ENCODE data around the gene NKAPD1. TPM values are rescaled to one million over a fixed set of nuclear protein-coding genes. Genes with fewer than 3 reads are reported as not detected.
"Not testable (repeated sequence)": the region's sequence is repeated elsewhere in the genome, so short reads cannot be mapped to it uniquely, and the experiment has no call there.

NKAPD1 gene
- total RNA-seq, 1 donor from 2014 or later: 17.0 TPM

DNA sequence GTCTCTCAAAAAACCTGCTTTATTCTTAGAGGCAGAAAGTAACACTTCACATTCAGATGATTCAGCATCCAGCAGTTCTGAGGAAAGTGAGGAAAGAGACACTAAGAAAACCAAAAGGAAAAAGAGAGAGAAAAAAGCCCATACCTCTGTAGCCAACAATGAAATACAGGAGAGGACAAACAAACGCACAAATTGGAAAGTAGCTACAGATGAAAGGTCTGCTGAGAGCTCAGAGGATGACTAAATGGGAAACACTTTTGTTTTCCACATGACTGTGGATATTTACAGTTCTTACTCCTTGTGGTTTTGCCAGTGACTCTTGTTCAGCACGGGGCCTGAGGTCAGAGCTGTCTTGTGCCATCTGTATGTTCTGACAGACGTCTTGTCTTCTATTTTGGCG, 8.6 kb downstream of the NKAPD1 start:
- no peak for DNase-seq (ENCODE audit: low read depth)
- TF ChIP-seq, protein P1, sequence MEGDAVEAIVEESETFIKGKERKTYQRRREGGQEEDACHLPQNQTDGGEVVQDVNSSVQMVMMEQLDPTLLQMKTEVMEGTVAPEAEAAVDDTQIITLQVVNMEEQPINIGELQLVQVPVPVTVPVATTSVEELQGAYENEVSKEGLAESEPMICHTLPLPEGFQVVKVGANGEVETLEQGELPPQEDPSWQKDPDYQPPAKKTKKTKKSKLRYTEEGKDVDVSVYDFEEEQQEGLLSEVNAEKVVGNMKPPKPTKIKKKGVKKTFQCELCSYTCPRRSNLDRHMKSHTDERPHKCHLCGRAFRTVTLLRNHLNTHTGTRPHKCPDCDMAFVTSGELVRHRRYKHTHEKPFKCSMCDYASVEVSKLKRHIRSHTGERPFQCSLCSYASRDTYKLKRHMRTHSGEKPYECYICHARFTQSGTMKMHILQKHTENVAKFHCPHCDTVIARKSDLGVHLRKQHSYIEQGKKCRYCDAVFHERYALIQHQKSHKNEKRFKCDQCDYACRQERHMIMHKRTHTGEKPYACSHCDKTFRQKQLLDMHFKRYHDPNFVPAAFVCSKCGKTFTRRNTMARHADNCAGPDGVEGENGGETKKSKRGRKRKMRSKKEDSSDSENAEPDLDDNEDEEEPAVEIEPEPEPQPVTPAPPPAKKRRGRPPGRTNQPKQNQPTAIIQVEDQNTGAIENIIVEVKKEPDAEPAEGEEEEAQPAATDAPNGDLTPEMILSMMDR (IDR thresholded peaks at IDR 0.05; ENCODE audit: insufficient read depth, low read length, poor library complexity, severe bottlenecking): no peak
- Histone ChIP-seq H3K36me3 (ENCODE audit: control insufficient read depth, insufficient read depth, low read length) (no peaks in the 10 kb centered on the region), H3K27me3 (ENCODE audit: control insufficient read depth, insufficient read depth, low read length) (no peaks in the 10 kb centered on the region), H3K4me3 (ENCODE audit: low read depth, low read length) (no peak overlapping the region)

DNA sequence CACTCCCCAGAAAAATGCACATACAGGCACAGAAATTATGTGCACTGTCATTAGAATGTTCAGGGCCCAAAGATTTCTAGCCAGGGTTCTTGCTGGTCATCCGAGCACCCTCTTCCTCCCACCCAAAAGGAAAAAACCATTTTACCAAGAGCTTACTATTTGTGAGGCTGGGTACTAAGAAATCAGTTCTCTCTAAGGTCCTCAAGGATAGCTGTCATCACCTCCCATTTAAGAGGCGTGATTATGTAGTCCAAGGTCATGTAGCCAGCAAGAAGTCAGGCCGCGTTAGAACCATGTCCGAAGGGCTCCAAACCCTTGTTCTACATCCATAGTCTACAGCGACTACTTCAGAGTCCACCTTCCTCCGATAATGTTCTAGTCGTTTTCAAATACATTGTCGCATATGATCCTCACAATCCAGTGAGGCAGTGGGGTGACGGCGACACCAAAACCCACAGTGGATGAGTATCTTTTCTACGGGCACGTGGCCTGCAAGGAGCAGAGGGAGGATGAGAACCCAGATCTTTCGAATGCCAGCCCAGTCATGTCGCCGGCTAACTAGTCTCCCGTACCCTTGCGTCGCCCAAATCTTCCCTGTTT, 11.8 kb downstream of the NKAPD1 start:
- H3K4me3 ChIP-seq (ENCODE audit: low read depth, low read length): peak overlapping the region; percentile 91
- no peaks in the 10 kb centered on the region for H3K36me3 ChIP-seq (ENCODE audit: control insufficient read depth, insufficient read depth, low read length)
- no peak for DNase-seq (ENCODE audit: low read depth)

DNA sequence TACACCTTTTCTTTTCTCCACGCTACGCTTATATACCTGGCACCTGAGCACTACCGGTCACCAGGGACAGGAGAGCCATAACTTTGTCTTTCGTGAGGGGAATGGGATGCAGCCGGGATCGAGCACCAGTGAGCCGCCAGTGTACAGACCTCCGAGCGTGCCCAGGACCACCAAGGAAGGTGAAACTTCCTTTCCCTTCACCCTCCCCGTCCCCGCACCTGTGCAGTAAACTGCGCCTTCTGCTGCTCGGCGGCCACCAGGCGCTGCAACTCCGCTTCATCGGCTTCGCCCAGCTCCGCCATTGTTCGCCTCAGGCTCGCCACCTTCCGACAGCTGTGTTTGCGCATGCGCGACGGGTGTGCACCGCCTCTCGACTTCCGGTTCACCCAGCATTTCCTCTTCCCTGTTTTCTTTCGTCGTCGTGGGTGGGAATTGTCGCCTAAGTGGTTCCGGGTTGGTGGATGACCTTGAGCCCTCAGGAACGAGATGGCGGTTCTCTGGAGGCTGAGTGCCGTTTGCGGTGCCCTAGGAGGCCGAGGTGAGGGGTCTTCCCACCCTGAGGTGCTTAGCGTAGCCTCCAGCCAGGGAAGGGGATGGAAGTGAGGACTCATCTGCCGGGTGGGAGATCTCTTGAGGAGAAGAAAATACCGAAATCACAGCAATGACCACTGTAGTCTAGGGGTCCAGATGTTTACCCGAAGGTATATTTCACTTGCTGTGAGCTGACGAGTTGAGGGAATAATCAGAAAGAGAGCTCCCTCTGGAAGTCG, 12.5 kb downstream of the NKAPD1 start, which contains the start of the genes SDHD and TIMM8B:
SDHD (plus strand) TSS at position 452 of the 770 bp plus-strand sequence; CDS start at position 487, 35 bp downstream.
TIMM8B (minus strand) TSS at position 335 of the 770 bp plus-strand sequence; CDS start at position 302, 33 bp downstream.
- TF ChIP-seq, protein P1 (IDR thresholded peaks at IDR 0.05; ENCODE audit: insufficient read depth, low read length, poor library complexity, severe bottlenecking): peak; percentile 47
- Histone ChIP-seq H3K27me3 (ENCODE audit: control insufficient read depth, insufficient read depth, low read length) (no peaks in the 10 kb centered on the region), H3K36me3 (ENCODE audit: control insufficient read depth, insufficient read depth, low read length) (no peaks in the 10 kb centered on the region), H3K4me3 (ENCODE audit: low read depth, low read length) (peak within 1 kb of the TSS; percentile 91)
- peak; percentile 85 for DNase-seq (ENCODE audit: low read depth)

More for the DNA sequence above, 11.8 kb downstream of the NKAPD1 start:
- TF ChIP-seq, protein P1 (IDR thresholded peaks at IDR 0.05; ENCODE audit: insufficient read depth, low read length, poor library complexity, severe bottlenecking): no peak
- no peaks in the 10 kb centered on the region for H3K27me3 ChIP-seq (ENCODE audit: control insufficient read depth, insufficient read depth, low read length)

DNA sequence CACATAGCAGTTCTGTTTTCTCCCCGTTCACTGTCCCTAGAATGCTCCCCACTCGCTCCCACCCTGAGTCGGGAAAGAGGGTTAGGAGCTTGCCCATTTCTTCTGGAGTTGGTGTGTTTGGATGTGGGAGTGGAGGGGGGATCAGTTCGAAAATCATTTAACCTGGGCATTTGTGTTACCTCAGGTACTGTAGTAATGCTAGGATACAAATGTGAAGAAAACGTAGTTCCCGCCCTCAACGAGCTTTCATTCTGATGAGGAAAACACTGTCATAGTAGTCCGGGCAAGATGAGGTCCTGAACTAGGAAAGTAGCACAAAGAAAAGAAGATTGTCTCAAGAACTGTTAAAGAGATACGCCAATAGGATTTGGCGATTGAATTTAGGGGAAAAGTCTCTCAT, 13.1 kb downstream of the NKAPD1 start:
- no peak for DNase-seq (ENCODE audit: low read depth)
- TF ChIP-seq, protein P1 (IDR thresholded peaks at IDR 0.05; ENCODE audit: insufficient read depth, low read length, poor library complexity, severe bottlenecking): no peak
- no peaks in the 10 kb centered on the region for H3K36me3 ChIP-seq (ENCODE audit: control insufficient read depth, insufficient read depth, low read length)
- H3K27me3 ChIP-seq (ENCODE audit: control insufficient read depth, insufficient read depth, low read length): no peaks in the 10 kb centered on the region
- peak overlapping the region; percentile 91 for H3K4me3 ChIP-seq (ENCODE audit: low read depth, low read length)

DNA sequence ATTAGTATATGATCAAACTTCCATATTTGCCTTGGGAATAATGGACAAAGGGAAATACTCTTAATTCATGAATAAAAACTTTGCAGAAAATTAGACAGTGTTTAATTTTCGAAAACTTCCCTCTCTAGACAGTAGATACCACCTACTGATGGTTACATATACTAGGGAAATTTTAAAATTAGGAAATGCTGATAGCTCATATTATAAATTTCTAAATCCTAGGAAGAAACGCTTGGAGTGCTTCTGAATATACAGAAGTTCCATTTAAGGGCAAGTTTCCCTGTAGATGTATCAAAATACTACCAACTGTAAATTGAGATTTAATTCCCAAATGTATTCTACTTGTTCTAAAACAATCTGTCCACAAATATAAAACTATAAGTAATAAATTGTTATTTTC, 21.2 kb downstream of the NKAPD1 start:
- DNase-seq (ENCODE audit: low read depth); H3K27me3 ChIP-seq (ENCODE audit: control insufficient read depth, insufficient read depth, low read length); H3K36me3 ChIP-seq (ENCODE audit: control insufficient read depth, insufficient read depth, low read length); H3K4me3 ChIP-seq (ENCODE audit: low read depth, low read length): not testable (repeated sequence)

DNA sequence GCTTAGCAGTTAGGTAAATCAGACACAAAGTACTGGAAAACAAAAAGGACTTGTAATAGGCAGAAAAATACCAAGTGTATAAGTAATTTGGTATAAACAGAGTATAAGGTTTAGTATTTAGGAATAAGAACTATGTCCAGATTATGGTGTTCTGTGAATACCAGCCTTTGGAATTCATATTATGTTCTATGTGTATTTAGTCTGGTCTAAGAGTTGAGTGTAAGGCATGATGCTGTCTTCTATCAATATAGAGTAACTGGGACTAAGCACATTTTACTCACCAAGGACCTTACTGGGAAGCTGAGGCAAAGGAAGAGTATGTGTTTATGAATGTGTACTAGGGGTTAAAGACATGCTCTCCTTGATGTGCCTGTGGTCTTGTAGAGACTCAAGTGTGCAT, 22.1 kb downstream of the NKAPD1 start:
- H3K27me3 ChIP-seq (ENCODE audit: control insufficient read depth, insufficient read depth, low read length): no peaks in the 10 kb centered on the region
- no peaks in the 10 kb centered on the region for H3K36me3 ChIP-seq (ENCODE audit: control insufficient read depth, insufficient read depth, low read length)
- DNase-seq (ENCODE audit: low read depth): no peak
- H3K4me3 ChIP-seq (ENCODE audit: low read depth, low read length): no peak overlapping the region
- TF ChIP-seq, protein P1 (IDR thresholded peaks at IDR 0.05; ENCODE audit: insufficient read depth, low read length, poor library complexity, severe bottlenecking): no peak
